SU-DHL-6 (cell line): ENCODE data around the gene TRMT6.

Experiments
- CTCF ChIP-seq: fragments of 200-600 bp; sonication (generic); IDR thresholded peaks from one replicate; pipeline ENCODE4 v1.5.1; 2017; ENCODE audit warnings: antibody characterized with exemption, mild to moderate bottlenecking, low read length, moderate library complexity; ENCODE audit not compliant: insufficient read depth, poor library complexity, severe bottlenecking
- EZH2phosphoT487 ChIP-seq: fragments of 200-600 bp; sonication (generic), shearing (Covaris generic); conservative IDR thresholded peaks from 2 replicates; pipeline ENCODE4 v1.6.1; 2018; ENCODE audit warnings: mild to moderate bottlenecking, antibody characterized with exemption, low read length, moderate library complexity, mixed read lengths

GRCh38 chr20:5890773-5891441, 59.4 kb downstream of the TRMT6 start:
- TF ChIP-seq CTCF (no peak), EZH2phosphoT487 (no peak)
